GM21529 (cell line): ENCODE results near the gene PAPSS2.
"Not testable (repeated sequence)": the region's sequence is repeated elsewhere in the genome, so short reads cannot be mapped to it uniquely, and the experiment has no call there.

Experiments used
- ATAC-seq: cut with Tn5 transposase; IDR thresholded peaks from one replicate; pipeline ENCODE4 v1.9.1; 2021; ENCODE audit not compliant: unreplicated experiment

Gene PAPSS2

GRCh38 chr10:87702973-87703294, 43.3 kb downstream of the PAPSS2 start:
- no peak for ATAC-seq

- no peak for ATAC-seq
Measured at GRCh38 chr10:87703771-87704170, 44.1 kb downstream of the PAPSS2 start.

- no peak for ATAC-seq
Measured at GRCh38 chr10:87705339-87705738, 45.7 kb downstream of the PAPSS2 start.

GRCh38 chr10:87706731-87707130, 47.1 kb downstream of the PAPSS2 start:
- ATAC-seq: no peak

- no peak for ATAC-seq
Measured at GRCh38 chr10:87707254-87707653, 47.6 kb downstream of the PAPSS2 start.

GRCh38 chr10:87712913-87713616, 53.4 kb downstream of the PAPSS2 start:
- no peak for ATAC-seq

- no peak for ATAC-seq
Measured at GRCh38 chr10:87713707-87714106, 54.0 kb downstream of the PAPSS2 start.

GRCh38 chr10:87715552-87716347, 56.1 kb downstream of the PAPSS2 start:
- ATAC-seq: no peak

- no peak for ATAC-seq
Measured at GRCh38 chr10:87716348-87716670, 56.6 kb downstream of the PAPSS2 start.

- no peak for ATAC-seq
Measured at GRCh38 chr10:87720665-87721064, 61.0 kb downstream of the PAPSS2 start.

GRCh38 chr10:87721781-87722180, 62.1 kb downstream of the PAPSS2 start:
- ATAC-seq: no peak

- no peak for ATAC-seq
Measured at GRCh38 chr10:87722716-87723115, 63.0 kb downstream of the PAPSS2 start.

- ATAC-seq: no peak
Measured at GRCh38 chr10:87723500-87723899, 63.8 kb downstream of the PAPSS2 start.

GRCh38 chr10:87724789-87725188, 65.1 kb downstream of the PAPSS2 start:
- ATAC-seq: no peak

- no peak for ATAC-seq
Measured at GRCh38 chr10:87729940-87730339, 70.3 kb downstream of the PAPSS2 start.

- no peak for ATAC-seq
Measured at GRCh38 chr10:87733081-87733480, 73.4 kb downstream of the PAPSS2 start.

- no peak for ATAC-seq
Measured at GRCh38 chr10:87734987-87735827, 75.5 kb downstream of the PAPSS2 start.

GRCh38 chr10:87738253-87738652, 78.6 kb downstream of the PAPSS2 start:
- ATAC-seq: not testable (repeated sequence)

GRCh38 chr10:87739703-87740102, 80.0 kb downstream of the PAPSS2 start:
- ATAC-seq: no peak

- no peak for ATAC-seq
Measured at GRCh38 chr10:87740254-87740655, 80.6 kb downstream of the PAPSS2 start.

- ATAC-seq: not testable (repeated sequence)
Measured at GRCh38 chr10:87742992-87743610, 83.4 kb downstream of the PAPSS2 start.
